ENCODE results near the gene KDM4C.

DNA sequence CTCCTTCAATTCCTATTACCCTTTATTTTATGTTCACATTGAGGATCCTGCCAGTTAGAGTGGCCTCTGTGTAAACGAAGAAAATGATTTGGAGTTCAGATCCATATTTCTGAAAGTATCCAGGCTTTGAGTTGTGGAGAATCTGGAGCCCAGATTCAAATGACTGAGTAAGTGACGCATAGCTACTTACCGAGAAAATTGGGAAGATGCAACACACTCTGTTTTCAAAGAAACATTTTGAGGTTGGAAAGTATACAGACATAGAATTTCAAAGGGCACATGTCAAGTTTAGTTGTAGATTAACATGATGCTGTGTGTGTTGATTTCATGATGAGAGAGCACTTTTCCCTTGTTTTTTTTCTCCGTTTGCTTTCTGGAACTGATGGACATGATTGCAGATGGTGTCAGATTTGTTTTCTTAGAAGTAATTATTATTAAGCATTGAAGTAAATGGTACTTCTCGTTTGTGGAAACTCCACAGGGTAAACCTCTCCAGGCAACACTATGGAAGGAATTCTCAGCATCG lies 148.1 kb downstream of the KDM4C start:
- no peak for TF ChIP-seq POLR2A (IDR thresholded peaks at IDR 0.05)
- TF ChIP-seq, protein P1, sequence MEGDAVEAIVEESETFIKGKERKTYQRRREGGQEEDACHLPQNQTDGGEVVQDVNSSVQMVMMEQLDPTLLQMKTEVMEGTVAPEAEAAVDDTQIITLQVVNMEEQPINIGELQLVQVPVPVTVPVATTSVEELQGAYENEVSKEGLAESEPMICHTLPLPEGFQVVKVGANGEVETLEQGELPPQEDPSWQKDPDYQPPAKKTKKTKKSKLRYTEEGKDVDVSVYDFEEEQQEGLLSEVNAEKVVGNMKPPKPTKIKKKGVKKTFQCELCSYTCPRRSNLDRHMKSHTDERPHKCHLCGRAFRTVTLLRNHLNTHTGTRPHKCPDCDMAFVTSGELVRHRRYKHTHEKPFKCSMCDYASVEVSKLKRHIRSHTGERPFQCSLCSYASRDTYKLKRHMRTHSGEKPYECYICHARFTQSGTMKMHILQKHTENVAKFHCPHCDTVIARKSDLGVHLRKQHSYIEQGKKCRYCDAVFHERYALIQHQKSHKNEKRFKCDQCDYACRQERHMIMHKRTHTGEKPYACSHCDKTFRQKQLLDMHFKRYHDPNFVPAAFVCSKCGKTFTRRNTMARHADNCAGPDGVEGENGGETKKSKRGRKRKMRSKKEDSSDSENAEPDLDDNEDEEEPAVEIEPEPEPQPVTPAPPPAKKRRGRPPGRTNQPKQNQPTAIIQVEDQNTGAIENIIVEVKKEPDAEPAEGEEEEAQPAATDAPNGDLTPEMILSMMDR (IDR thresholded peaks at IDR 0.05), result no peak

Data from heart left ventricle (tissue), 13 donors.